GM19023 (cell line): Measurements from ENCODE around the gene ELOVL4.

Experiments
- ATAC-seq: cut with Tn5 transposase; IDR thresholded peaks from one replicate; pipeline ENCODE4 v1.9.1; 2021; ENCODE audit warnings: mild to moderate bottlenecking, moderate library complexity; ENCODE audit not compliant: unreplicated experiment

ELOVL4 gene

DNA sequence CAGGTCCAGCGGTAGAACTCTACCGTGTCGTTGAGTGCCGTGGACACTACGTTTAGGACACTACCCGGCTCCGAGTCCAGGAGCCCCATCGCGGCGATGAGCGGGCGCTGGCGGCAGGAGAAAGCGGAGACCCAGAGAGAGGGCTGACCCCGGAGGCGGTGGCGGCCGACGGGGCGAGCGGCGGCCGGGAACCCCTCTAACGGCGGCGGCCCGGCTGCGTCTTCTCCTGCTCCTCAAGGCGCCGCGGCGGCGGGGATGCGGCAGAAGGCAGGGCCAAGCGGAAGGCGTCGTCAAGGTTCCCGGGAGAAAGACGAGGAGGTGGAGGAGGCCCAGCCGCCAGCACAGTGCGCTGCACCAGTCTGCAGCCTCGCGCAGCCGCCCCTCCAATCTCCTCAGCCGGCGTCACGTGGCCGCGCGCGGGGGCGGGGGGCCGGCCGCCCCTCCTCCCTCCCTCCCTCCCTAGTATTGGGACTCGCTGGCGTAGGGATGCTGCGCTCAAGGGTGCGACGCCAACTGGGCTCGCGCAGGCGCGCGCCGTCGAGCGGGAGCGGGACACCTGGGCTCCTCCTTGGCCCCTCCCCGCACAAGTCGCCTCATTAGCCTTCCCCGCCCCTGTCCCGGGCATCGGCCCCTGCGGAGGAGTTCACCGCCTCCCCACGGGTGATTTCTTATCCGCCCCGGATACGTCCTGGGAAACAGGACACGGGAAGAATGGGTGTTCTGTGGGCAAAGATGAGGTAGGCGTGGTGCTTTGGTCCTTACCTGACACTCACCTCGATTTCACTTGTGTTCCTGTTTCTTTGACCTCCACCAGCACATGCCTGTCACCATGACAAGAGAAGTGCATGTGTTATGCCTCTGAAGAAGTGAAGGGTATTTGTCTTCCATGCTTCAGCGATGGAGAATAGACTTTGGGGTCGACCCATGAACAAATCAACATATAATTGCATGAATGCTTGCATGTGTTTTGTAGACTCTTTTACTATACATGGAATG, at the start of gene ELOVL4:
TSS of gene ELOVL4 (minus strand) at position 363 of the 996 bp plus-strand sequence. CDS start at position 89, 274 bp downstream.
- peak; percentile 46 for ATAC-seq

DNA sequence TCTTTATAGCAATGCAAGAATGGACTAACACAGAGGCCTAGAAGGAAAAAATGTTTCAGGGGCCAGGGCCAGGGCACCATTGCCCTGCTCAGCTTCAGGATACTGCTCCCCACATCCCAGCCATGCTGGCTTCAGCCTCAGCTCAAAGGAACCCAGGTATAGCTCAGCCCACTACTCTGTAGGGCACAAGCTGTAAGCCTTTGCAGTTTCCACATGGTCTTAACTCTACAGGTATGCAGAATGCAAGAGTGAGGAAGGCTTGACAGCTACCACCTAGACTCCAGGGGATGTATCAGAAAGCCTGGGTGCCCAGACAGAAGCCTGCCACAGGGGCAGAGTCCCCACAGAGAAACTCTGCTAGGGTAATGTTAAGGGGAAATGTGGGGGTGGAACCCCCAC, 46.6 kb upstream of the ELOVL4 start:
- ATAC-seq = no peak

DNA sequence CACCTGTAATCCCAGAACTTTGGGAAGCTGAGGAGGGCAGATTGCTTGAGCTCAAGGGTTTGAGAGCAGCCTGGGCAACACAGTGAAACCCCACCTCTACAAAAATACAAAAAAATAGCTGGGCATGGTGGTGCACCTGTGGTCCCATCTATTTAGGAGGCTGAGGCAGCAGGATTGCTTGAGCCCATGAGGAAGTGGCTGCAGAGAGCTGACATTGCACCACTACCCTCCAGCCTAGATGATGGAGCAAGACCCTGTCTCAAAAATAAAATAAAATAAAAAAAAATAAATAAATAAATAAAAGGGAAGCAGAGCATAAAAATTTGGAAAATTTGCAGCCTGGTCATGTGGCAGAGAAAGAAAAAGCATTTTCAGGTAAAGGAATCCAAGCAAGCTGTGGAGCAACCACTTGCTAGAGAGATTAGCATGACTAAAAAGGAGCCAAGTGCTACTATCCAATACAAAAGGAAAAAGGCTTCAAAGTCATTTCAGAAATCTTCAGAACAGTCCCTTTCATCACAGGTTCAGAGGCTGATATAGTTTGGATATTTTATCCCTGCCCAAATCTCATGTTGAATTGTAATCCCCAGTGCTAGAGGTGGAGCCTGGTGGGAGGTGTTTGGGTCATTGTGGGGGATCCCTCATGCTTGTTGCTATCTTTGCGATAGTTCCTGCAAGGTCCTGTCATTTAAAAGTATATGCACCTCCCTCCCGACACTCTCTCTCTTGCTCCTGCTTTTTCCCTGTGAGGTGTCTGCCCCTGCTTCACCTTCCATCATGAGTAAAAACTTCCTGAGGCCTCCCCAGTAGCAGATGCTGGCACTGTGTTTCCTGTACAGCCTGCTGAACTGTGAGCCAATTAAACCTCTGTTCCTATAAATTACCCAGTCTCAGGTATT, 45.9 kb upstream of the ELOVL4 start:
- ATAC-seq = no peak

DNA sequence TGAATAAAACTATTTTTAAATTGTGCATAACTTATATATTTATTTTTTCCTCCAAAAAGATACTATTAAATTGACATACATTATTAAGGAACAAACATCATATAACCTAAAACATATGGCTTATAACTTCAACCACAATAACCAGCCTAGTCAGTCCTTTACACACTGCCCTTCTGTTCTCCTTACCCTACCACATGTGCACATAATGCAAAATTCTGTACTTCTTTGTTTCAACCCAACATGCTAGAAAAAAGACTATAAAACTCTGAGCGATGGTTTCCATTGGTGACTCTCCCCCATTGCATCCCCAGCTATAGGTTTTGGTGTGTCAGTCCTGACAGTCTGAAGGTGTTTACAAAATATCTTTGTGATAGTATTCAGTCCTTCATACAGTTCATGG, 42.3 kb upstream of the ELOVL4 start:
- no peak for ATAC-seq

DNA sequence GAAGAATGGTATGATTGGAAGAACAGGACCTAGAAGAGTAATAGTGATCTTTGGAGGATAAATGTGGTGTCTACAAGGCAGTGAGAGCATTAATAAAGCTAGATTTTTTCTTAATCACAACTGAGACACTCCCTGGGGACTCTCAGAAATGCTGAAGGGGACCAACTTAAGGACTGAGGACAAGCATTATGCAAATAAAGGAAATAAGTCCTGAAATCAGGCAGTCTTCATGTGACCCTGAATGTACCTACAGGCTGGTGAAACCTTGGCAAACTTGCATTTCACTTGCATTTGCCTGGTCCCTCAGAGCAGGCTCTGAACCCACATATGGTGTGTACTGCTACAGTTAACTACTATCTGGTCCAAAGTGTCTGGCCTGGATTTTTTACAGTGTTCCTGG, 37.8 kb upstream of the ELOVL4 start:
- no peak for ATAC-seq

DNA sequence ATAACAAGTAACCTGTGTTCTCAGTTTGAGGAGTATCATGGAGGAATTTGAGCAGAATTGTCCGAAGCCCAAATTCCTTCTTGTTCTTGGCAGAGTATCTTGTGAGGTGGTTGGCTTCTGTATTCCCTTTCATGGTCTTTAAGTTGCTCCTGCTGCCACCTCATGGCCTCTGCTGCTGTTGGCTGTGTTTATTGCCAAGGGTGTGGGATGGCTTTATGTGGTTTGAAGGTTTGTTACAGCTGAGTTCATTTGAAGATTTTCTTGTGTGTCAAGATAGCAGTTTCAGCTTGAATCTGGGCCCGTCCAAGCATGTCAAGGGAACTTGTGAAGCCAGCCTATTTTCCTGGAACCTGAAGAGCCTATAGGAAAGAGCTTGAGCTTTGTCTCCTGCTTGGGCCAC, 36.9 kb upstream of the ELOVL4 start:
- ATAC-seq = peak; percentile 63

DNA sequence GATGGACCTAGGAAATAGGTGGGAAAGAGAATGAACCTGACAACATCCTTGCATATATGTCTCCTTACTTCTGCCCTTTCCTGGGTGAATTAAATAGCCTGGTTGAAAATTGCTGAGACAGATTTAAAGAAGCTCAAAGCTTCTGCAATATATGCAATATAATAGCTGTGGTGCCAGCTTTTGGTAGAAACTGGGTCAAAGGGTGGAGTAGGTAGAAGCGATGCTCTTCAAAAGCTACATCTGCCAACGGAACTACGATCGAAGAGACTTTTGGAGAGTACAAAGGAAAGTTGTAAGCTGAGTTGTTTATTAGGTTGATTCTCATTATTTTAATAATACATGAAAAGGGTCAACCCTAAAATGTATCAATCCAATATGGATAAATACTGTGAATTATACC, 34.3 kb upstream of the ELOVL4 start:
- no peak for ATAC-seq

DNA sequence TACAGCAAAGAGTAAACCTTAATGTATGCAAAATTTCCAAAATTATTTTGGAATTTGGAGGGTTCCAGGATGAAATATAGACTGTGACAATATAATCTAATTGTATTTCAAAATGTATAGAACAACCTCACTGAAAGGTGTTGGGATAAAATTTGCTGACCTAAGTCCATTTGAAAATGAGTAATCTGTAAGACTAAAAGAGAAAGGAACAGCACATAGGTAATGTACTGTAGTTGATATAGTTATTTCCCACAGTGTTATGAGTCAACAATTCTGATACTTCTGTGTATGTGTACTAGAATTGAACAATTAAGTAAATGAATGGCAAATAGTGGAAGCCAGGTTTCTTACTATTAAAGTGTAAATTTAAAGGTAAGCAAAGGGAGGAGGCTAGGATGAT, 23.8 kb upstream of the ELOVL4 start:
- no peak for ATAC-seq

DNA sequence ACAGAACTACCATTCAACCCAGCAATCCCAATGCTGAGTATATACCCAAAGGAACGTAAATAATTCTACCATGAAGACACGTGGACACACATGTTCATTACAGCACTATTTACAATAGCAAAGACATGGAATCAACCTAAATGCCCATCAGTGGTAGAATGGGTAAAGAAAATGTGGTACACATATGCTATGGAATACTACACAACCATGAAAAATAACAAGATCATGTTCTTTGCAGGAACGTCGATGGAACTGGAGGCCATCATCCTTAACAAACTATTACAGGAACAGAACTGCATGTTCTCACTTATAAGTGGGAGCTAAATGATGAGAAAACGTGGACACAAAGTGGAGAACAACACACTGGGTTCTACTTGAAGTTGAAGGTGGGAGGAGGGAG, 22.4 kb upstream of the ELOVL4 start:
- no peak for ATAC-seq

DNA sequence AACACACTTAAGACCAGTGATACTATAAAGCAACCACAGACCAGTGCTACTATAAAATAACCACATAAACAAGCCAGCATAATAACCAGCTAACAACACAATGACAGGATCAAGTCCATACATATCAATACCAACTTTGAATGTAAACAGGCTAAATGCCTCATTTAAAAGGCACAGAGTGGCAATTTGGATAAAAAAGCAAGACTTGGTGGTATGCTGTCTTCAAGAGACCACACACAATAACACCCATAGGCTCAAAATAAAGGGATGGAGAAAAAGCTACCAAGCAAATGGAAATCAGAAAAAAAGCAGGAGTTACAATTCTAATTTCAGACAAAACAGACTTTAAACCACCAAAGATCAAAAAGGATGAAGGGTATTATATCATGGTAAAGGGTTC, 19.8 kb upstream of the ELOVL4 start:
- no peak for ATAC-seq

DNA sequence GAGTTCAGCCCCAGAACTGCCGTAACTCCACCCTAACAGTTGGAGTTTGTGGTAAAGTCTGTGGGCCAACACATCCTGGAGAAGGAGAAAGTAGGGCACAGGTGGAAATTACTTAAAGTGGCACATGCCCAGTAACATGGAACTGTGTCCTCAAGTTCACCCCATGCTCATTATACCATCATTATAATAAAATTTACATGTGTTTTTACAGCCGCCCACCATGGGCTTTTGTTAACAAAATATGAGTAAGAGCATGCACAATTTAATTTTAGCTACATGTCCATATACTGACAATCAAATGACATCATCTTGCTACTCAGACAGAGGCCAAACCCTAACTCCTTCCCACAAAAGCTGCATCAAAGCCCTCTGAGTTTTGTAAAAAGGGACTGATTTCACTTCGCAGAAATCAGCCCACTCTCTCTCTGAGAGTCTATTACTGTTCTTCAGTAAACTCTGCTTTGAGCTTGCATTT, 17.3 kb upstream of the ELOVL4 start:
- no peak for ATAC-seq

DNA sequence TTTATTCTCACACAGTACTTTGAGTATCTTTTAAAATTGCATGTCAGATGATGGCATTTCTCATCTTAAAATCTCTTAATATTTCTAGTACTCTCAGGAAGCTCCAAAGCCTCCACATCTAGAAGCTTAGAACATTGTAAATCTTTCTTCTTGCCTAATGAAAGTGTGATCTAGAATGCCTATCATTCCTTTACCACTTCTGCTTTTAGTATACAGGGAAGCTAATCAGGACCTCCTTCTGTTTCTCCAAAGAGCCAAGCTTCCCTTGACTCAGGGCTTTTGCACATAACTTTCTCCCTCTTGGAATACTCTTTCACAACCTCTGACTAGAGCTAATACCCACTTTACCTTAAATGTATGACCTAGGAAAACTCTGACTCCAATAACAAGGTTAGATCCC, 7.5 kb upstream of the ELOVL4 start:
- ATAC-seq = no peak

DNA sequence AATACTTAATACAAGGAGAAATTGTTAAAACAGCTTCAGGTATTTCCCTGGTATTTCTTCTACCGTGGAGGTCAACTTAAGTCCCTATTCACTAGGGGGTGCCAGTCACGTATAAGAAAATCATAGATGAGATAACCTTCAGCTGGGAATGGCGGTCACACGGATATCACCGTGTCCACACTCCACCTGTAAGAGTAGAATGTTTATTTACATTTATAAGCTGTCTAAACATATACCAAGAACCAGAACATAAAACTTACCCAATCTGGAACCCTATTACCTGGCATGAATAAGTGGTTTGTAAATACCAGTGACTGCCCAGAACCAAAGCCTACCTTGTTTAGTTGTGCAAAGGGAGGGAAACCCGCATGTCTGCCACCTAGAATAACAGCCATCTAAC, 1.9 kb upstream of the ELOVL4 start:
- ATAC-seq = peak; percentile 50

DNA sequence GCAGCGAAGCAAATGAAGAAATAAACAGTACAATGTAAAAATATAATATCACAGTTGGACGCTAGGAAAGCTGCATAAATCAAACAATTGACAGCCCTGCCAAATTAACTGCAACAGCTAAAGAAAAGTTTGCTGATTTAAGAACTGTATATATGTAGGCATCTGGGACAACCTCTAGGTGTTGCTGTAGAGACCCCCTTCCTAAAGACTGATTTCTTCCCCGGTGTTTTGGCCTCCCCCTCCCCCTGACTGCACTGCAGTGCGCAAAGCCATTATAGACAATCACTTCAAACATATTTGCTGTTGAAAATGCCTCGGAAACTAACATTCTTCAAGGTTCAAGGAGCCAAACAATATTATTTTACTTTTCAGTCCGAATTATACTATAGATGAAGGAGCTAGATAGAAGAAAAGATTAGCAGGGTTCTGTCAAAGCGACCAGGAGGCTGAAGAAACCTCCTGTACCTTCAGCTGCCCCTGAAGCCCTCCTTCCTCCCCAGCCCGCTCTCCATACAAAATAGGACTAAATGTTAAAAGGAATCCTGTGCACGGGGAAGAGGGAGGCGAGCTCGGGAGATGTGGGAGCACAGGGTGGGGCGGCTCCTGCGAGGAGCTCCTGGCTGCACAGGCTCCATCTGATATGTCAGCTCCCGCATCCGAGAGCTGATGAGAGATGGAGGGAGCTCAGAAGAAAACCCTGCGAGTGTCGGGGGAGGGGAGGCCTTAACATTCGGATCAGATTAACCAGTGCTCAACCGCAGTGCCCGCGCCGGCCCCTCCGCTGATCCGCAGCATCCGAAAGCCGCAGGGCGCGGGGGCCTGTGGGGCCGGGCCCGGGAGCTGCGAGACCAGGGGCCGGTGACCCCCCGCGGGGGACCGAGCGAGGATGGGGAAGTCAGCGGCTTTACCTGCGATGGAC, 822 bp downstream of the ELOVL4 start:
- peak; percentile 40 for ATAC-seq

DNA sequence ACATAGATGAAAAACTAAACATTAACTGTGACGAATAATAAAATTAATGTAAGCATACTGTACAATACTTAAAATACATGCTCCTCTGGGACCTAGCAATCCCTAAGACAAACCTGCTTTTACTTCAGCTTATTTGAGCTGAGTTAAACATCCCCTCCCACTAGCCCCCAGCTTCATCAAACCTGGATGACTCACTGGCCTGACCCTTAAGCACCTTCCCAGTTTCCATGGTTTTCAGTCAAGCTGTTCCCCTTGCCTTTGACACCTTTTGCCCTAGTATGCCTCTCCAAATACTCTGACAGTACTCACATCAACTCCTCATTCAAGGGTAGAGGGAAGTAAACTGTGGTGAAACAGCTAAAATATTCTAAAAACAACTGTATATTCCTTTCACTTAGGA, 4.2 kb downstream of the ELOVL4 start:
- no peak for ATAC-seq

DNA sequence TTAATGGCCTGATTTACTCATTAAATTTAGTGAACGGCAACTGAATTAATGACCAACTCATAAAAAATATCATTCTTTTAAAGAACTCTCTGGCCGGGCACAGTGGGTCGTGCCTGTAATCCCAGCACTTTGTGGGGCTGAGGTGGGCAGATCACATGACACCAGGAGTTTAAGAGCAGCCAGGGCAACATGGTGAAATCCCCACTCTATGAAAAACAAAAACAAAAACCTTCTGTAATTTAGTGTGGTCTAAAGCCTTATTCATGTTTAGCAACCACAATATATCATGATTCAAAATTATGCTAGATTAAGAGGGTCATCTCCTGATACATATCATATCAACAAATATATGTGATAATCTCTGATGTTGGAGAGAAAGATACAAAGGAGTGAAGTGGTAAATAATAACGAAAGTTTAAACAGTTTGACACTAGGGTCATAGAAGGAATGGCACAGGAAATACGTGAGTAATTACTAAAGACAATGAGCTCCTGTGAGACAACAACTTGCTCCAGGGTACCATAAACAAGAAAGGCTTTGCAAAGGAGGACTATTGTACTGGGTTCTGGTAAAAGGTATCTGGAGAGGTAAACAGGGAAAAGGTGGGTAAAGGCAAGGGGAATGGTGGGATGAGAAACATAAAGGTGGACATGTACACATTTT, 5.7 kb downstream of the ELOVL4 start:
- ATAC-seq = no peak

DNA sequence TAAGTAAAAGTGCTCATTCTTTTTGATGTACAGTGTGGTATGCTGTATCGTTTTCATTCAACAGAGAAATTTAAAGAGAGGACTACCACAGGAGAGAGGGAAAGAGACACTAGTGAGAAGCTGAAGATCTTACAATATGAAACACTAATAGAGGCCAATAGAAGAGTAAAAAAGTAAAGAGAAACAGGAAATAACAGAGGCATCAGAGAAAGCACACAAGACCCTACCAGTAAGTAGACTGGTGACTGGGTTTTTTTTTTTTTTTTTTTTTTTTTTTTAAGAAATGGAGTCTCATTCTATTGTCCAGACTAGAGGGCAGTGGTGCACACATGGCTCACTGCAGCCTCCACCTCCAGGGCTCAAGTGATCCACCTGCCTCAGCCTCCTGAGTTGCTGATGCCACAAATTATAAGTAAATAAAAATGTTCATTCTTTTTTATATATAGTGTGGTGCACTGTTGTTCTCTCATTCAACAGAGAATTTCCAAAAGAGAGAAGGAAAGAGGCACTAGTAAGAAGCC, 18.8 kb downstream of the ELOVL4 start:
- no peak for ATAC-seq

DNA sequence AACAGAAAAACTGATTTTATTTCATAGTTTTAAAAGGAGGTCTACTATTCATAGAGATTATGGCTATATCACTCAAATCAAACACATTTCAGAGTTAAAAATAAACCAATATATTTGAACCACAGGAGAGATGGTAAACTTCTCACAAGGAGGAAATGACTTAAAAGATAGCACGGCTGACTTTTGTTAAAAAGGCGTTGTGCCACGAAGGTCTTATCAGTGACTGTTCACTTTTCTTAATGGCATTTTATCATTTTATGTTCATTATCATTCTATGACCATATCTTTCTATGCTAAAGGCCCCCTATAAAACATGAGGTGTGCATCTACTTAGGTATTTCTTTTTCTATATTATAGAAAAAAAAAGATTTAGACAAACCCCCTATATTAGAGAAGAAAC, 19.6 kb downstream of the ELOVL4 start:
- no peak for ATAC-seq

DNA sequence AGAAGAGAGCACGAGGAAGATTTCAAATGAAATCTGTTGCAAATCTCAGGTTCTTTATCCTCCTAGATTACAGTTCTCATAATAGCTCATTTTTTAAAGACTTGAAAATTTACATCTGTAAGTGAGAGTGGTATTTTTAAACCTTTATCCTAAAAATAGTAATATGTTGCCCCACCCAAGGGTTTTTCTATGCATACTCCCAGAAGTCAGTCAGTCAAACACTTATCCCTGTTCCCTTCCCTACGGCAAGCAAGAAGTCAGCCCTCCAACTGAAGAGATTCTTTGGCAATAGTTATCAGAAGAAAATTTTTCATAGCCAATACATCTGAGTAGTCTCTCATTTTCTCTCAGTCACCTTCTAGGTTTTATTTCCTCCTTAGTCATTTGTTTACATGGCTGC, 24.1 kb downstream of the ELOVL4 start:
- ATAC-seq = no peak

DNA sequence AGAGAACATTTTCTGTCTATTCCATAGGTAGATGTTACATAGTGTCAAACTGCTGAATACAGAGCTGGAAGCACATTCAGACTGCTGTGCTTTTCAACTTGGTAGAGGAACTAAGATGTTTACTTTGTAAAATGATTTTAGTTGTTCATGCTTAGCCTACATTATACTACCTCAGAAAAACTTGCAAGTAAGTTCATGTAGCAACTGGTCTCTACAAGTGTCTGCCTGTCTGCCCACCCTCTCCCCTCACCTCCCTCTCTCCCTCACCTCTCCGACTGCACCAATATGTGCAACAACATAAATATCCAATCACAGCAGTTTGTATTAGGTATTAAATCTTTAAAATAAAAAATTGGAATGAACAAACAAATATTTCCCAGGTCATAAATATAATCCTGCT, 25.3 kb downstream of the ELOVL4 start:
- ATAC-seq = no peak
